Panc1 (cell line): ENCODE results near the gene HMGXB4. TPM values are rescaled to one million over a fixed set of nuclear protein-coding genes. Genes with fewer than 3 reads are reported as not detected.

Experiments used
- ATAC-seq: fragments of 200-7000 bp; cut with Tn5 transposase; 2 replicates; pipeline ENCODE4 v1.9.1; 2020; ENCODE audit warnings: mild to moderate bottlenecking, moderate library complexity
- BruUV-seq: library from RNA; stranded (reverse); fragments of 400-500 nt; replicated peaks from 2 replicates; lab custom pipeline; 2021; lab: Mats Ljungman, UMichigan
- CTCF ChIA-PET: fragments of 300-600 bp; sonication (Branson Sonifier 250); formaldehyde crosslinking; loops from one replicate; lab custom pipeline; 2022; ENCODE audit warnings: antibody characterized with exemption; lab: Charles Lee
- POLR2A ChIA-PET: fragments of 300-600 bp; sonication (Branson Sonifier 250); formaldehyde crosslinking; loops from one replicate; lab custom pipeline; 2022; ENCODE audit warnings: antibody characterized with exemption; lab: Charles Lee
- DNase-seq: peaks from one replicate; pipeline ENCODE4 v3.0.0-alpha.2; 2010; ENCODE audit warnings: low read depth, low spot score
- H3K27ac ChIP-seq: 2 replicates; pipeline ENCODE4 v1.5.1; 2011; ENCODE audit warnings: mild to moderate bottlenecking, low read length, inconsistent platforms
- H3K27me3 ChIP-seq: fragments of 200-500 bp; sonication (Bioruptor generic); 2 replicates; pipeline ENCODE4 v1.6.0; 2014; ENCODE audit warnings: low read length, inconsistent platforms; ENCODE audit not compliant: control insufficient read depth, insufficient read depth
- H3K36me3 ChIP-seq: fragments of 200-500 bp; sonication (Bioruptor generic); 2 replicates; pipeline ENCODE4 v1.5.1; 2014; ENCODE audit warnings: inconsistent platforms, mild to moderate bottlenecking, low read length, moderate library complexity; ENCODE audit not compliant: control insufficient read depth, insufficient read depth
- H3K4me1 ChIP-seq: 2 replicates; pipeline ENCODE4 v1.5.1; 2011; ENCODE audit warnings: inconsistent platforms, mild to moderate bottlenecking, low read length, moderate library complexity; ENCODE audit not compliant: control insufficient read depth, insufficient read depth
- H3K4me3 ChIP-seq, 2 experiments: 2 replicates each; pipeline ENCODE4 v1.5.1; 2011 to 2012; ENCODE audit warnings: low read depth in 2 of 2, low read length in 2 of 2, mild to moderate bottlenecking in 2 of 2, inconsistent platforms in 1 of 2, moderate library complexity in 1 of 2
- H3K9me3 ChIP-seq: fragments of 200-500 bp; sonication (Bioruptor generic); 2 replicates; pipeline ENCODE4 v1.5.1; 2014; ENCODE audit warnings: low read depth, mild to moderate bottlenecking, inconsistent platforms, low read length, moderate library complexity; ENCODE audit not compliant: control insufficient read depth, insufficient read depth
- CTCF ChIP-seq: fragments of 450-650 bp; IDR thresholded peaks from 2 replicates; pipeline ENCODE4 v1.5.1; 2017; ENCODE audit warnings: mild to moderate bottlenecking
- POLR2AphosphoS5 ChIP-seq: IDR thresholded peaks from 2 replicates; pipeline ENCODE4 v1.6.1; 2012; ENCODE audit warnings: mild to moderate bottlenecking, low read depth, low read length, moderate library complexity
- SIN3A ChIP-seq: IDR thresholded peaks from 2 replicates; pipeline ENCODE4 v1.6.1; 2012; ENCODE audit warnings: low read depth, mild to moderate bottlenecking, low read length, moderate library complexity, borderline replicate concordance; ENCODE audit not compliant: insufficient read depth
- TCF7L2 ChIP-seq: IDR thresholded peaks from 2 replicates; pipeline ENCODE4 v1.6.1; 2011; ENCODE audit warnings: mild to moderate bottlenecking, low read depth, low read length, inconsistent platforms
- in situ Hi-C: cut with HindIII; loops from 2 replicates; pipeline ENCODE4 v1.10.0; 2016; ENCODE audit warnings: low sequenced_read_pairs, low pct_unique_long_range_greater_than_20kb
- intact Hi-C: fragments of 100-400 bp; cut with micrococcal nuclease; formaldehyde crosslinking; loops from one replicate; pipeline ENCODE4 v1.10.0; 2022; ENCODE audit not compliant: unreplicated experiment
- total RNA-seq: library from RNA; stranded (reverse); gene quantifications from one replicate; pipeline ENCODE4 v1.2.1, GENCODE V29; 2021; ENCODE audit not compliant: unreplicated experiment
- TF ChIP-seq, protein P1 (sequence below), 2 experiments: IDR thresholded peaks; 2 replicates each; pipeline ENCODE4 v1.6.1; 2011 to 2012; ENCODE audit warnings: low read depth in 2 of 2, control low read depth in 1 of 2, low read length in 1 of 2, mild to moderate bottlenecking in 1 of 2, moderate library complexity in 1 of 2; ENCODE audit not compliant: insufficient read depth in 1 of 2

Gene HMGXB4
- total RNA-seq, 1 experiment from 2014 or later, result 23.7 TPM

DNA sequence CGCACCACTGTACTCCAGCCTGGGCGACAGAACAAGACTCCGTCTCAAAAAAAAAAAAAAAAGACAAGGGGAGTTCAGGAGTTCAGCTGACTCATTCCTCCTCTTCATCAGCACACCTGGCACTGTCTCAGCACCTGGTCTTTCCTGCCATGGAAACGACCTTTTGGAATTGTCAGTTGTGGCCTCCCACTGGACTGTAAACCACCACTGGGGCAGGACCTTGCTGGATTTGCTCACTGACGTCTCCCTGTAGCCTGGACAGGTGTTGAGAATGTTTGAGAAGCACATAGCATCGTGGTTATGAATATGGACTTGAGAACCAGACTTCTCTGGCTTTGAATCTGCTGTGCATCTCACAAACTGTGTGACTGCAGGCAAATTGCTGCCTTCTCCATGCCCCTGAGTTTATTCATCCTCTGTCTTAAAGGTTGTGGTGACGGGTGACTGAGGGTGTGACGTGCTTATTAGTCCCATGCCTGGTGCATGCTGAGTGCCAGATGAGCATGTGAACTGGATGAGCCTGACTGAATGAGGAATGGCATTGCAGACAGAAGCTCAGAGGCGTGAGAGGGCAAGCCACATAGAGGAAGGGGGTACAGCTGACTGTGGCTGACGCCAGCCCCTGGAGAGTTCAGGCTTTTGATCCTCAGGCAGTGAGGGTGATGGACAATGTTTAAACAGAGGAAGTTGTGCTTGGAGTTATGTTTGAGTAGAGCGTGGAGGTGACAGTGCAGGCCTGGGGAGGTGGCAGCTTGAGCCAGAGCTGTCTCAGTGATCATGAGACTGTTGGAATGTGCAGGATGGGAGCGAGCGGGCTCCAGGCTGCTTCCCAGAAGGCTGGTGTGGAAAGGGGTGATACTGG is 55.1 kb downstream of the HMGXB4 start:
- ChIA-PET POLR2A (interaction anchor here (0.7 kb wide), 1 partner anchor 8 kb away, joined by 3 read pairs; no protein-coding TSS in a partner anchor), CTCF (no interaction called here)
- in situ Hi-C loops, result no loop called here
- peak; percentile 33; the same call in 1 of the 2 replicates for ATAC-seq
- Histone ChIP-seq H3K4me1 (peaks cover 28% of the 10 kb centered on the region), H3K9me3 (no peaks in the 10 kb centered on the region), H3K4me3 (no peak overlapping the region), H3K27ac (no peak overlapping the region), H3K36me3 (no peaks in the 10 kb centered on the region), H3K27me3 (no peaks in the 10 kb centered on the region)
- BruUV-seq, result no TSS peak
- TF ChIP-seq POLR2AphosphoS5 (no peak), SIN3A (no peak), CTCF (no peak), TCF7L2 (no peak)
- TF ChIP-seq, protein P1, sequence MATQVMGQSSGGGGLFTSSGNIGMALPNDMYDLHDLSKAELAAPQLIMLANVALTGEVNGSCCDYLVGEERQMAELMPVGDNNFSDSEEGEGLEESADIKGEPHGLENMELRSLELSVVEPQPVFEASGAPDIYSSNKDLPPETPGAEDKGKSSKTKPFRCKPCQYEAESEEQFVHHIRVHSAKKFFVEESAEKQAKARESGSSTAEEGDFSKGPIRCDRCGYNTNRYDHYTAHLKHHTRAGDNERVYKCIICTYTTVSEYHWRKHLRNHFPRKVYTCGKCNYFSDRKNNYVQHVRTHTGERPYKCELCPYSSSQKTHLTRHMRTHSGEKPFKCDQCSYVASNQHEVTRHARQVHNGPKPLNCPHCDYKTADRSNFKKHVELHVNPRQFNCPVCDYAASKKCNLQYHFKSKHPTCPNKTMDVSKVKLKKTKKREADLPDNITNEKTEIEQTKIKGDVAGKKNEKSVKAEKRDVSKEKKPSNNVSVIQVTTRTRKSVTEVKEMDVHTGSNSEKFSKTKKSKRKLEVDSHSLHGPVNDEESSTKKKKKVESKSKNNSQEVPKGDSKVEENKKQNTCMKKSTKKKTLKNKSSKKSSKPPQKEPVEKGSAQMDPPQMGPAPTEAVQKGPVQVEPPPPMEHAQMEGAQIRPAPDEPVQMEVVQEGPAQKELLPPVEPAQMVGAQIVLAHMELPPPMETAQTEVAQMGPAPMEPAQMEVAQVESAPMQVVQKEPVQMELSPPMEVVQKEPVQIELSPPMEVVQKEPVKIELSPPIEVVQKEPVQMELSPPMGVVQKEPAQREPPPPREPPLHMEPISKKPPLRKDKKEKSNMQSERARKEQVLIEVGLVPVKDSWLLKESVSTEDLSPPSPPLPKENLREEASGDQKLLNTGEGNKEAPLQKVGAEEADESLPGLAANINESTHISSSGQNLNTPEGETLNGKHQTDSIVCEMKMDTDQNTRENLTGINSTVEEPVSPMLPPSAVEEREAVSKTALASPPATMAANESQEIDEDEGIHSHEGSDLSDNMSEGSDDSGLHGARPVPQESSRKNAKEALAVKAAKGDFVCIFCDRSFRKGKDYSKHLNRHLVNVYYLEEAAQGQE (IDR thresholded peaks at IDR 0.05; ENCODE audit: insufficient read depth in 1 of 2, low read depth in 2 of 2, low read length in 1 of 2), result no peak
- peak; percentile 12 for DNase-seq
- intact Hi-C loops, result no loop called here

GRCh38 chr22:35313311-35314121 is 56.2 kb downstream of the HMGXB4 start:
- Histone ChIP-seq H3K27me3 (no peaks in the 10 kb centered on the region), H3K4me3 (no peak overlapping the region), H3K36me3 (no peaks in the 10 kb centered on the region), H3K27ac (no peak overlapping the region), H3K9me3 (no peaks in the 10 kb centered on the region), H3K4me1 (peaks cover 28% of the 10 kb centered on the region)
- DNase-seq (peak; percentile 53), ATAC-seq (peak; percentile 59; the same call in 1 of the 2 replicates)
- BruUV-seq, result no TSS peak
- intact Hi-C loops, result no loop called here
- POLR2A ChIA-PET, result interaction anchor here (0.7 kb wide), 1 partner anchor 9 kb away, joined by 3 read pairs; no protein-coding TSS in a partner anchor
- in situ Hi-C loops, result no loop called here
- TF ChIP-seq POLR2AphosphoS5, result no peak
- no peak for TF ChIP-seq CTCF
- no peak for TF ChIP-seq TCF7L2
- TF ChIP-seq, protein P1 (IDR thresholded peaks at IDR 0.05; ENCODE audit: insufficient read depth in 1 of 2, low read depth in 2 of 2, low read length in 1 of 2), result no peak
- no peak for TF ChIP-seq SIN3A
- CTCF ChIA-PET, result no interaction called here
